Measurements from ENCODE around the gene GABRP. TPM values are rescaled to one million over a fixed set of nuclear protein-coding genes. Genes with fewer than 3 reads are reported as not detected.

Gene GABRP
- total and polyA plus RNA-seq, 2 donors (not counting 3 experiments of a cell fraction or from before 2014, with no cell fraction given) = 0.66 to 3.0 TPM

- TF ChIP-seq FOS (IDR thresholded peaks at IDR 0.05; ENCODE audit: borderline replicate concordance, insufficient read depth, low read length) = no peak
- Histone ChIP-seq H3K36me3 (ENCODE audit: control insufficient read depth in 2 of 2, extremely low read depth in 1 of 2, insufficient read depth in 2 of 2, low read length in 2 of 2) (no peaks in the 10 kb centered on the region), H3K79me2 (ENCODE audit: control insufficient read depth, insufficient read depth, low read length) (no peaks in the 10 kb centered on the region), H3K4me1 (ENCODE audit: control insufficient read depth, extremely low read depth, insufficient read depth, low read length) (no peaks in the 10 kb centered on the region), H3K4me2 (ENCODE audit: insufficient read depth, low read length) (no peak overlapping the region), H3K9me3 (replicated peaks; ENCODE audit: control insufficient read depth, insufficient read depth, low read length) (no peaks in the 10 kb centered on the region), H4K20me1 (replicated peaks; ENCODE audit: control insufficient read depth, extremely low read depth, insufficient read depth, low read length) (no peaks in the 10 kb centered on the region), H2AFZ (ENCODE audit: low read depth, low read length) (no peak overlapping the region), H3K27me3 (ENCODE audit: control insufficient read depth in 2 of 2, insufficient read depth in 2 of 2, low read length in 2 of 2) (peaks cover 0 to 3% of the 10 kb centered on the region in 2 experiments), H3K9ac (replicated peaks; ENCODE audit: extremely low read depth, insufficient read depth, low read length) (no peak overlapping the region), H3K27ac (ENCODE audit: insufficient read depth, low read depth, low read length) (no peak overlapping the region), H3K4me3 (replicated peaks in 1 of 3; ENCODE audit: insufficient read depth in 1 of 3, low read depth in 1 of 3, low read length in 3 of 3) (no peak overlapping the region), H3K9me1 (replicated peaks; ENCODE audit: control insufficient read depth, extremely low read depth, insufficient read depth, low read length) (no peaks in the 10 kb centered on the region)
- no TSS peak for BruUV-seq (replicated peaks)
- dilution Hi-C loops (cut with MboI; ENCODE audit: extremely low pct_ligation_motif_present, low sequenced_read_pairs) (no loop called here), intact Hi-C loops (cut with micrococcal nuclease) (no loop called here)
- POLR2A ChIA-PET = no interaction called here
- DNase-seq (ENCODE audit: low read depth, low spot score) = no peak
- FAIRE-seq = no peak
- CTCF ChIA-PET = no interaction called here
These were observed 37.8 kb downstream of the GABRP start for GRCh38 chr5:170821257-170821800.

GRCh38 chr5:170826117-170826516 lies 42.6 kb downstream of the GABRP start:
- TF ChIP-seq POLR2A (IDR thresholded peaks at IDR 0.05; ENCODE audit: low read depth, low read length) = no peak
- Histone ChIP-seq H3K9me1 (replicated peaks; ENCODE audit: control insufficient read depth, extremely low read depth, insufficient read depth, low read length) (no peaks in the 10 kb centered on the region), H2AFZ (ENCODE audit: low read depth, low read length) (no peak overlapping the region), H3K27me3 (ENCODE audit: control insufficient read depth in 2 of 2, insufficient read depth in 2 of 2, low read length in 2 of 2) (no peaks in the 10 kb centered on the region), H3K4me2 (ENCODE audit: insufficient read depth, low read length) (no peak overlapping the region), H4K20me1 (replicated peaks; ENCODE audit: control insufficient read depth, extremely low read depth, insufficient read depth, low read length) (no peaks in the 10 kb centered on the region), H3K27ac (ENCODE audit: insufficient read depth, low read depth, low read length) (no peak overlapping the region), H3K4me1 (ENCODE audit: control insufficient read depth, extremely low read depth, insufficient read depth, low read length) (no peaks in the 10 kb centered on the region), H3K9ac (replicated peaks; ENCODE audit: extremely low read depth, insufficient read depth, low read length) (no peak overlapping the region), H3K36me3 (ENCODE audit: control insufficient read depth in 2 of 2, extremely low read depth in 1 of 2, insufficient read depth in 2 of 2, low read length in 2 of 2) (no peaks in the 10 kb centered on the region), H3K4me3 (replicated peaks in 1 of 3; ENCODE audit: insufficient read depth in 1 of 3, low read depth in 1 of 3, low read length in 3 of 3) (no peak overlapping the region), H3K79me2 (ENCODE audit: control insufficient read depth, insufficient read depth, low read length) (no peaks in the 10 kb centered on the region), H3K9me3 (replicated peaks; ENCODE audit: control insufficient read depth, insufficient read depth, low read length) (no peaks in the 10 kb centered on the region)
- ChIA-PET POLR2A (no interaction called here), CTCF (no interaction called here)
- dilution Hi-C loops (cut with MboI; ENCODE audit: extremely low pct_ligation_motif_present, low sequenced_read_pairs) = no loop called here
- DNase-seq (ENCODE audit: low read depth, low spot score) (no peak), FAIRE-seq (no peak)
- intact Hi-C loops (cut with micrococcal nuclease) = no loop called here
- BruUV-seq (replicated peaks) = no TSS peak

Measured in endothelial cell of umbilical vein (primary cell).